Activated CD8-positive, alpha-beta memory T cell treated with anti-CD3 and anti-CD28 coated beads, Interleukin-2, amount 10 ng/mL, durations not matched to agents 7 days and 5 days (primary cell): ENCODE results near the gene RAD51B. TPM values are rescaled to one million over a fixed set of nuclear protein-coding genes. Genes with fewer than 3 reads are reported as not detected.
"Not testable (repeated sequence)": the region's sequence is repeated elsewhere in the genome, so short reads cannot be mapped to it uniquely, and the experiment has no call there.

Source experiments
- ATAC-seq: fragments of 150-1000 bp; cut with Tn5 transposase; one replicate; pipeline ENCODE4 v1.10.0; 2021; ENCODE audit warnings: moderate library complexity
- CTCF ChIA-PET: fragments of 350-600 bp; sonication (Branson Sonifier 250); formaldehyde crosslinking; loops from one replicate; lab custom pipeline; 2021; ENCODE audit warnings: antibody characterized with exemption; lab: Charles Lee
- DNase-seq: peaks from one replicate; pipeline ENCODE4 v3.0.0-alpha.2; 2020
- H3K27ac Mint-ChIP-seq: one replicate; pipeline ENCODE4 v1.8.0; 2021; ENCODE audit warnings: mild to moderate bottlenecking, mixed read lengths
- H3K27me3 Mint-ChIP-seq: one replicate; pipeline ENCODE4 v1.8.0; 2021; ENCODE audit warnings: mixed read lengths
- H3K36me3 Mint-ChIP-seq: one replicate; pipeline ENCODE4 v1.8.0; 2021; ENCODE audit warnings: mild to moderate bottlenecking, mixed read lengths
- H3K4me1 Mint-ChIP-seq: one replicate; pipeline ENCODE4 v1.8.0; 2021; ENCODE audit warnings: mixed read lengths
- H3K4me3 Mint-ChIP-seq: one replicate; pipeline ENCODE4 v1.8.0; 2021; ENCODE audit warnings: mild to moderate bottlenecking, moderate library complexity, mixed read lengths
- H3K9me3 Mint-ChIP-seq: one replicate; pipeline ENCODE4 v1.8.0; 2022; ENCODE audit warnings: low read depth, mixed read lengths
- total RNA-seq, 2 experiments: library from RNA; stranded (reverse); gene quantifications; one replicate each; pipeline ENCODE4 v1.2.3, GENCODE V29; 2021

Gene RAD51B
- total RNA-seq, 2 experiments from 2014 or later: 35.3 to 55.5 TPM

GRCh38 chr14:68106905-68107304 lies 287.3 kb downstream of the RAD51B start:
- ATAC-seq (no peak), DNase-seq (no peak)
- Mint-ChIP-seq H3K36me3 (peaks cover 7% of the 10 kb centered on the region), H3K4me3 (no peak overlapping the region), H3K9me3 (peaks cover 6% of the 10 kb centered on the region), H3K4me1 (peaks cover 5% of the 10 kb centered on the region), H3K27ac (no peak overlapping the region), H3K27me3 (no peaks in the 10 kb centered on the region)
- CTCF ChIA-PET: no interaction called here

DNA sequence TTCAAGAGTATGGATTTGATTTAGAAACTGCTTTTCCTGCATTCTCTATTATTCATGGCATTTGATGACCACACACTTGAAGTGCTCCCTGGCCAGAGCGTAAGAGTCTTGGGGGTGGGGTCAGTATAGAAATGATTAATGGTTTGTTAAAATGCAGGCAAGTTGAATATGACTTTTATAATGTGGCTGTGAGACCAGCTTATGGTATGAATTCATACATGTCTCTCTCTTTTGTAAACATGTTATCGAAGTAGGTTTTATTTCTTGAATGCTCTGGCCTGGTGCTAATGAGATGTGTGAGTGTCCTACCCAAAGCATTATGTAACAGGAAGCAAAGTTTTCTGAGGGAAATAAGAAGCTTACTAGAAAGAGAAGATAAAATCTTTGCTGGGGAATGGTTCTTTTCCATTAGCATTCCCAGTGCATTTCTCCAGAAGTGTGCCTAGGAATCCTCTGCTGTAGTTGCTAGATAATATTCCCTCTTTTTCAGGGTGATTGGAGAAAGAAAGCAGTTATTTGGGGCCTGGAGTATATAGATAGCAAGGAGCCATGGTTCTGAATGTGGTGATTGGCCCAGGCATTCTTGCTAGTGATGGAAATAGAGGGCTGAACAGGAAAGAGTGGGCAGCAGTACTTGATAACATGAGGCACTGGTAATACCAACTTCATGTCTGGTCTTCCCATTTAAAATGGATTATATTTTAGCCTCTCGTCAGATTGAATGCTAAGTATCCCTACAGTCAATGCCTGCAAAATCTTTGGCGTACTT lies 289.7 kb downstream of the RAD51B start:
- CTCF ChIA-PET: no interaction called here
- DNase-seq (no peak), ATAC-seq (no peak)
- peaks cover 5% of the 10 kb centered on the region for H3K4me1 Mint-ChIP-seq
- no peaks in the 10 kb centered on the region for H3K9me3 Mint-ChIP-seq
- H3K36me3 Mint-ChIP-seq: no peaks in the 10 kb centered on the region
- no peak overlapping the region for H3K27ac Mint-ChIP-seq
- no peaks in the 10 kb centered on the region for H3K27me3 Mint-ChIP-seq
- H3K4me3 Mint-ChIP-seq: no peak overlapping the region

GRCh38 chr14:68111097-68111852 lies 291.7 kb downstream of the RAD51B start:
- CTCF ChIA-PET: no interaction called here
- H3K27ac Mint-ChIP-seq: no peak overlapping the region
- no peaks in the 10 kb centered on the region for H3K27me3 Mint-ChIP-seq
- H3K9me3 Mint-ChIP-seq: no peaks in the 10 kb centered on the region
- peaks cover 5% of the 10 kb centered on the region for H3K4me1 Mint-ChIP-seq
- ATAC-seq (no peak), DNase-seq (no peak)
- no peaks in the 10 kb centered on the region for H3K36me3 Mint-ChIP-seq
- no peak overlapping the region for H3K4me3 Mint-ChIP-seq

GRCh38 chr14:68111853-68112270 lies 292.3 kb downstream of the RAD51B start:
- peaks cover 5% of the 10 kb centered on the region for H3K4me1 Mint-ChIP-seq
- no peak overlapping the region for H3K27ac Mint-ChIP-seq
- CTCF ChIA-PET: no interaction called here
- no peaks in the 10 kb centered on the region for H3K27me3 Mint-ChIP-seq
- ATAC-seq: no peak
- no peaks in the 10 kb centered on the region for H3K9me3 Mint-ChIP-seq
- H3K4me3 Mint-ChIP-seq: no peak overlapping the region
- H3K36me3 Mint-ChIP-seq: no peaks in the 10 kb centered on the region
- no peak for DNase-seq

- CTCF ChIA-PET: interaction anchor here (0.8 kb wide), 1 partner anchor 44 kb away, joined by 3 read pairs; no protein-coding TSS in a partner anchor
- H3K9me3 Mint-ChIP-seq: no peaks in the 10 kb centered on the region
- H3K4me1 Mint-ChIP-seq: peaks cover 5% of the 10 kb centered on the region
- DNase-seq (no peak), ATAC-seq (no peak)
- H3K4me3 Mint-ChIP-seq: no peak overlapping the region
- no peaks in the 10 kb centered on the region for H3K36me3 Mint-ChIP-seq
- no peaks in the 10 kb centered on the region for H3K27me3 Mint-ChIP-seq
- H3K27ac Mint-ChIP-seq: no peak overlapping the region
These were observed 292.9 kb downstream of the RAD51B start for GRCh38 chr14:68112442-68112841.

- no peaks in the 10 kb centered on the region for H3K27me3 Mint-ChIP-seq
- H3K4me1 Mint-ChIP-seq: peaks cover 5% of the 10 kb centered on the region
- DNase-seq (no peak), ATAC-seq (no peak)
- H3K27ac Mint-ChIP-seq: no peak overlapping the region
- H3K36me3 Mint-ChIP-seq: no peaks in the 10 kb centered on the region
- H3K4me3 Mint-ChIP-seq: no peak overlapping the region
- no peaks in the 10 kb centered on the region for H3K9me3 Mint-ChIP-seq
- CTCF ChIA-PET: no interaction called here
These were observed 293.9 kb downstream of the RAD51B start for GRCh38 chr14:68113343-68113930.

GRCh38 chr14:68115952-68116351 lies 296.4 kb downstream of the RAD51B start:
- ATAC-seq, H3K27me3 Mint-ChIP-seq, H3K9me3 Mint-ChIP-seq, H3K27ac Mint-ChIP-seq, H3K4me1 Mint-ChIP-seq, DNase-seq, CTCF ChIA-PET, H3K4me3 Mint-ChIP-seq, H3K36me3 Mint-ChIP-seq: not testable (repeated sequence)

DNA sequence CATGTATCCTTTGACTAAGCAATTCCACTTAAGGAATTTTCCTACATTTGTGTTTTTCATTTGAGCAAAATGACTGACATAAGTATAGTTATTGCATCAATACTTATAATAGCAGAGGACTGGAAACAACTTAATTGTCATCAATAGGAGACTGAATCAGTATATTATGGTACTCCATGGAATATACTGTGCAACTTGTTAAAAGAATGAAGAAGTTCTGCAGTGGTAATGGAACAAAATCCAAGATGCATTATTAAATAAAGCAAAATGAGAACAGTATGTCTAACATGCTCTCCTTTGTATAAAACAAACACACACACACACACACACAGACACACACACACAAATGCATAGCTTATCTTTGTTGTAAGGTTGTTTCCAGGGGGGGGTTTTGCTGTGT lies 303.1 kb downstream of the RAD51B start:
- no peak for ATAC-seq

GRCh38 chr14:68124050-68124449 lies 304.5 kb downstream of the RAD51B start:
- ATAC-seq: no peak

More for the DNA sequence above, 303.1 kb downstream of the RAD51B start:
- CTCF ChIA-PET: no interaction called here
- H3K27me3 Mint-ChIP-seq: no peaks in the 10 kb centered on the region
- no peak overlapping the region for H3K4me3 Mint-ChIP-seq
- H3K36me3 Mint-ChIP-seq: peaks cover 8% of the 10 kb centered on the region
- H3K4me1 Mint-ChIP-seq: peaks cover 1% of the 10 kb centered on the region
- no peaks in the 10 kb centered on the region for H3K9me3 Mint-ChIP-seq
- DNase-seq: no peak
- no peak overlapping the region for H3K27ac Mint-ChIP-seq

DNA sequence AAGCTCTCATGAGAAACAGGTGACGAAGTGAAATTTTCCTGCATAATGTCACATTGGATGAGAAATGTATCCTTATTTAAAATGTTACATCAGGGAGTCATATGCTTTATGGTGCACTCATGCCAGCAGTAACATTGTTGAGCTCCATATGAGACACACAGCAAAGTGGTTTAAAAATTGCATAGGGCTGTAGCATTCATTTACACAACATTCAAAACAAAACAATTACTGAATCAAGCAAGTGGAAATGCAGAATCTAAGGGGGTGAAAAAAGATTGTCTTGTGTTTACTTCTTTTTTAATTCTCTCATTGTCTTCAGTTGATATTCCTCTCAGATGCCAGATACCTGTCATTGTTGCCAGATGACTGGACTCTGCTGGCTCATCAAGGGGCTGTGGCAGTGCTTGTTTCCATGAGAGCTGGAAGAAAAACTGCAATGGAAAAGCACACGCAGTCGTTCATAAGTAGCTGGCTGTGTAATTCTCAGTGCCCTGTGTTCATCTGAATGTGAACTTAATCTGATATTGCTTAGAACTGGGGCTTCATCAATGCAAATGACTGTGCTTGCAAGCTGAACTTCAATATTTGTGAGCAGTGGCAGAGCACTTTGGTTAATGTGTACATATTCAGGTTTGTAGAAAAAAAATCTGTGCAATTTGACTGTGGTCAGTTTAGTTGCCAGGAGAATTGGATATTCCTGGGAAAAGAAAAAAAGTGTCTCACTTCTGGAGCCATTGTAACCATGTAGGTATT lies 305.6 kb downstream of the RAD51B start:
- Mint-ChIP-seq H3K36me3 (peaks cover 6% of the 10 kb centered on the region), H3K27me3 (no peaks in the 10 kb centered on the region), H3K27ac (no peak overlapping the region), H3K4me1 (peaks cover 1% of the 10 kb centered on the region), H3K9me3 (no peaks in the 10 kb centered on the region), H3K4me3 (no peak overlapping the region)
- DNase-seq: no peak
- no peak for ATAC-seq
- CTCF ChIA-PET: no interaction called here

More at GRCh38 chr14:68124050-68124449, 304.5 kb downstream of the RAD51B start:
- no peak for DNase-seq
- H3K27me3 Mint-ChIP-seq: no peaks in the 10 kb centered on the region
- H3K4me3 Mint-ChIP-seq: no peak overlapping the region
- H3K36me3 Mint-ChIP-seq: peaks cover 6% of the 10 kb centered on the region
- H3K27ac Mint-ChIP-seq: no peak overlapping the region
- H3K4me1 Mint-ChIP-seq: peaks cover 1% of the 10 kb centered on the region
- CTCF ChIA-PET: no interaction called here
- H3K9me3 Mint-ChIP-seq: no peaks in the 10 kb centered on the region

- ATAC-seq (no peak), DNase-seq (no peak)
- Mint-ChIP-seq H3K4me3 (no peak overlapping the region), H3K27ac (no peak overlapping the region), H3K36me3 (peaks cover 1% of the 10 kb centered on the region), H3K27me3 (no peaks in the 10 kb centered on the region), H3K9me3 (no peaks in the 10 kb centered on the region), H3K4me1 (peaks cover 1% of the 10 kb centered on the region)
- CTCF ChIA-PET: interaction anchor here (0.5 kb wide), 1 partner anchor 25 kb away, joined by 3 read pairs; no protein-coding TSS in a partner anchor
These were observed 307.6 kb downstream of the RAD51B start for GRCh38 chr14:68127166-68127565.

- CTCF ChIA-PET: no interaction called here
- Mint-ChIP-seq H3K36me3 (no peaks in the 10 kb centered on the region), H3K27ac (no peak overlapping the region), H3K27me3 (no peaks in the 10 kb centered on the region), H3K4me3 (no peak overlapping the region), H3K9me3 (no peaks in the 10 kb centered on the region), H3K4me1 (peaks cover 8% of the 10 kb centered on the region)
- DNase-seq (no peak), ATAC-seq (no peak)
These were observed 312.3 kb downstream of the RAD51B start for GRCh38 chr14:68131907-68132306.

DNA sequence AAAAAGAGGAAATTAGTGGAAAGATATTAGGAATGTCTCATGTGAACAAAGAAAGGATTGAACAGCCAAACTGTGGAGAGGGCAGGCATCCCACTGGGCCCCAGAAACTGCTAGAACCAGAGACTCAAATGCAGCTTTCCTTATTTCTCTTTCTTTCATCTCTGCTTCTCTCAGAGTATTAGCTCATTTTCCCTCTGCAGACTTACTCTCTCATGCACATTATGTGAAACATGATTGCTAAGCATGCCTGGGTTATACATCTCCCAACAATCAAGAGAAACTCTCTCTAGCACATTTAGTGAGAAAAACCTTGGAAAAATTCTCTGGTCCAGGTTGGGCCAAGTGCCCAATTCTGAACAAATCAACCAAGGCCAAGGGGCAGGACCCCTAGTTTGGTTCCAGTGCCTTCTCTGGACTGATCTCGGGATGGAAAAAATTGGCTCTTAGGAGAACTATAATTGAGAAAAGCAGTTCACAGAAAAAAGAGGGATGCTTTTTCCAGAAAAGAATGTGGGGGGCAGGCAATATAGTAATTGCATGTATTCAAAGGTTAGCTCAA lies 313.1 kb downstream of the RAD51B start:
- Mint-ChIP-seq H3K36me3 (no peaks in the 10 kb centered on the region), H3K27me3 (no peaks in the 10 kb centered on the region), H3K9me3 (no peaks in the 10 kb centered on the region), H3K27ac (no peak overlapping the region), H3K4me3 (no peak overlapping the region), H3K4me1 (peaks cover 8% of the 10 kb centered on the region)
- no peak for DNase-seq
- no peak for ATAC-seq
- CTCF ChIA-PET: interaction anchor here (0.6 kb wide), 1 partner anchor 352 kb away, joined by 3 read pairs; no protein-coding TSS in a partner anchor
